Fibroblast of lung (primary cell): ENCODE measurements around the gene SAMSN1. TPM values are rescaled to one million over a fixed set of nuclear protein-coding genes. Genes with fewer than 3 reads are reported as not detected.

ENCODE experiments used
- DNase-seq, 2 donors: peaks; one replicate each; pipeline versions ENCODE4 v3.0.0 to v3.0.0-alpha.2; 2010; ENCODE audit warnings: low read depth in 2 of 2
- H2AFZ ChIP-seq: 2 replicates; pipeline ENCODE4 v1.5.1; 2012; ENCODE audit warnings: low read length, control low read depth, inconsistent platforms
- H3K27ac ChIP-seq: 2 replicates; pipeline ENCODE4 v1.5.1; 2011; ENCODE audit warnings: low read length, control low read depth; ENCODE audit not compliant: insufficient read depth
- H3K27me3 ChIP-seq: 2 replicates; pipeline ENCODE4 v1.5.1; 2011; ENCODE audit warnings: mild to moderate bottlenecking, low read length; ENCODE audit not compliant: control insufficient read depth, insufficient read depth
- H3K36me3 ChIP-seq: 2 replicates; pipeline ENCODE4 v1.5.1; 2011; ENCODE audit warnings: low read length; ENCODE audit not compliant: control insufficient read depth, insufficient read depth
- H3K4me1 ChIP-seq: 2 replicates; pipeline ENCODE4 v1.5.1; 2011; ENCODE audit warnings: low read length; ENCODE audit not compliant: control insufficient read depth, insufficient read depth; ENCODE audit errors: extremely low read depth
- H3K4me2 ChIP-seq: 2 replicates; pipeline ENCODE4 v1.5.1; 2011; ENCODE audit warnings: low read length, control low read depth; ENCODE audit not compliant: insufficient read depth; ENCODE audit errors: extremely low read depth
- H3K4me3 ChIP-seq, 4 experiments: fragments of 200-600 bp in 1 of 4; sonication (generic) in 1 of 4; replicated peaks in 1 of 4; 2 replicates each; pipeline ENCODE4 v1.5.1; 2011 to 2016; ENCODE audit warnings: low read length in 4 of 4, low read depth in 3 of 4, mild to moderate bottlenecking in 3 of 4, control low read depth in 2 of 4, inconsistent platforms in 1 of 4, mixed read lengths in 1 of 4; ENCODE audit not compliant: insufficient read depth in 1 of 4; ENCODE audit errors: control extremely low read depth in 1 of 4
- H3K79me2 ChIP-seq: 2 replicates; pipeline ENCODE4 v1.5.1; 2012; ENCODE audit warnings: mild to moderate bottlenecking, low read length, inconsistent platforms; ENCODE audit not compliant: control insufficient read depth, insufficient read depth
- H3K9ac ChIP-seq: 2 replicates; pipeline ENCODE4 v1.5.1; 2011; ENCODE audit warnings: mild to moderate bottlenecking, low read length, control low read depth; ENCODE audit not compliant: insufficient read depth
- H3K9me3 ChIP-seq: 2 replicates; pipeline ENCODE4 v1.5.1; 2012; ENCODE audit warnings: low read depth, low read length; ENCODE audit not compliant: control insufficient read depth, insufficient read depth
- H4K20me1 ChIP-seq: 2 replicates; pipeline ENCODE4 v1.5.1; 2011; ENCODE audit warnings: low read length; ENCODE audit not compliant: control insufficient read depth, insufficient read depth; ENCODE audit errors: extremely low read depth
- CTCF ChIP-seq, 2 donors: IDR thresholded peaks in 1 of 2; conservative IDR thresholded peaks in 1 of 2; 1 replicate in 1 of 2; 2 replicates in 1 of 2; pipeline ENCODE4 v1.5.1; 2011 to 2012; ENCODE audit warnings: low read length in 2 of 2, control low read depth in 1 of 2, inconsistent platforms in 1 of 2, low read depth in 1 of 2, mild to moderate bottlenecking in 1 of 2
- EZH2 ChIP-seq: IDR thresholded peaks from 2 replicates; pipeline ENCODE4 v1.5.1; 2012; ENCODE audit warnings: low read length, control low read depth, mild to moderate bottlenecking; ENCODE audit errors: missing control alignments
- polyA plus RNA-seq, 2 donors: library from polyadenylated mRNA; depleted of rRNA in 1 of 2; stranded (reverse) in 1 of 2; unstranded in 1 of 2; fragments of >200 nt; gene quantifications; 2 replicates each; pipeline ENCODE4 v1.2.1, GENCODE V29; 2011 to 2012; ENCODE audit warnings: missing spikeins in 1 of 2
- total RNA-seq: library from RNA; depleted of rRNA; stranded (reverse); fragments of >200 nt; gene quantifications from 2 replicates; pipeline ENCODE4 v1.2.1, GENCODE V29; 2014

Gene SAMSN1
- total and polyA plus RNA-seq, 2 donors (not counting 1 experiment from before 2014, with no cell fraction given), result not detected

GRCh38 chr21:14557413-14557812, 11.3 kb upstream of the SAMSN1 start:
- Histone ChIP-seq H2AFZ (no peak overlapping the region), H3K9ac (no peak overlapping the region), H3K79me2 (no peaks in the 10 kb centered on the region), H3K27me3 (no peaks in the 10 kb centered on the region), H3K4me2 (no peak overlapping the region), H3K27ac (no peak overlapping the region), H3K4me3 (no peak overlapping the region), H3K4me1 (no peaks in the 10 kb centered on the region), H3K9me3 (no peaks in the 10 kb centered on the region), H4K20me1 (no peaks in the 10 kb centered on the region), H3K36me3 (no peaks in the 10 kb centered on the region)
- DNase-seq, result no peak
- TF ChIP-seq EZH2, result no peak
- no peak for TF ChIP-seq CTCF (conservative IDR thresholded peaks at IDR 0.05 in 1 of 2, IDR thresholded peaks at IDR 0.05 in 1 of 2; ENCODE audit: low read depth in 1 of 2, low read length in 2 of 2)

GRCh38 chr21:14554948-14555347, 8.8 kb upstream of the SAMSN1 start:
- Histone ChIP-seq H3K4me1 (no peaks in the 10 kb centered on the region), H3K4me2 (no peak overlapping the region), H3K27ac (no peak overlapping the region), H3K4me3 (no peak overlapping the region), H3K36me3 (no peaks in the 10 kb centered on the region), H3K9me3 (no peaks in the 10 kb centered on the region), H4K20me1 (no peaks in the 10 kb centered on the region), H3K9ac (no peak overlapping the region), H2AFZ (no peak overlapping the region), H3K27me3 (no peaks in the 10 kb centered on the region), H3K79me2 (no peaks in the 10 kb centered on the region)
- TF ChIP-seq CTCF (conservative IDR thresholded peaks at IDR 0.05 in 1 of 2, IDR thresholded peaks at IDR 0.05 in 1 of 2; ENCODE audit: low read depth in 1 of 2, low read length in 2 of 2) (no peak), EZH2 (no peak)
- DNase-seq, result no peak

- no peak overlapping the region for H3K4me3 ChIP-seq
- no peaks in the 10 kb centered on the region for H3K9me3 ChIP-seq
- TF ChIP-seq EZH2, result no peak
- TF ChIP-seq CTCF (conservative IDR thresholded peaks at IDR 0.05 in 1 of 2, IDR thresholded peaks at IDR 0.05 in 1 of 2; ENCODE audit: low read depth in 1 of 2, low read length in 2 of 2), result no peak
- no peak overlapping the region for H3K27ac ChIP-seq
- H3K4me1 ChIP-seq, result no peaks in the 10 kb centered on the region
- no peak overlapping the region for H2AFZ ChIP-seq
- DNase-seq, result no peak
- no peaks in the 10 kb centered on the region for H3K79me2 ChIP-seq
- H3K4me2 ChIP-seq, result no peak overlapping the region
- no peaks in the 10 kb centered on the region for H4K20me1 ChIP-seq
- no peaks in the 10 kb centered on the region for H3K36me3 ChIP-seq
- no peaks in the 10 kb centered on the region for H3K27me3 ChIP-seq
- no peak overlapping the region for H3K9ac ChIP-seq
Measured at GRCh38 chr21:14553422-14553821, 7.3 kb upstream of the SAMSN1 start.
